OCI-LY3 (cell line): ENCODE measurements around the gene ATG4B.

Source experiments
- H2AFZ ChIP-seq: fragments of 200-600, 300-600 bp; shearing (Covaris generic); 2 replicates; pipeline ENCODE4 v1.6.0; 2014; ENCODE audit warnings: antibody characterized with exemption, low read depth, low read length
- H3K27ac ChIP-seq: fragments of 200-600, 300-600 bp; sonication (generic); 2 replicates; pipeline ENCODE4 v1.5.1; 2014; ENCODE audit warnings: mild to moderate bottlenecking, low read length, moderate library complexity, mixed read lengths
- H3K27me3 ChIP-seq: fragments of 200-600, 300-600 bp; sonication (generic); 2 replicates; pipeline ENCODE4 v1.6.1; 2014; ENCODE audit warnings: low read depth, low read length, mixed read lengths
- H3K36me3 ChIP-seq: fragments of 200-600, 300-600 bp; sonication (generic); replicated peaks from 2 replicates; pipeline ENCODE3; 2014; ENCODE audit warnings: low read depth, low read length, mixed read lengths
- H3K4me1 ChIP-seq: fragments of 300-600, 200-600 bp; sonication (generic); 2 replicates; pipeline ENCODE4 v1.6.1; 2014; ENCODE audit warnings: low read length, mixed read lengths
- H3K4me2 ChIP-seq: fragments of 200-600, 300-600 bp; sonication (generic); 2 replicates; pipeline ENCODE4 v1.6.1; 2014; ENCODE audit warnings: low read length, mixed read lengths
- H3K4me3 ChIP-seq: fragments of 300-600, 200-600 bp; sonication (generic); 2 replicates; pipeline ENCODE4 v1.5.1; 2014; ENCODE audit warnings: antibody characterized with exemption, mild to moderate bottlenecking, low read length, moderate library complexity
- H3K79me2 ChIP-seq: fragments of 300-600, 200-600 bp; shearing (Covaris generic); 2 replicates; pipeline ENCODE4 v1.6.1; 2014; ENCODE audit warnings: mild to moderate bottlenecking, low read length, mixed read lengths
- H3K9ac ChIP-seq: fragments of 300-600, 200-600 bp; shearing (Covaris generic); 2 replicates; pipeline ENCODE4 v1.6.0; 2014; ENCODE audit warnings: mild to moderate bottlenecking, low read length, moderate library complexity
- H3K9me3 ChIP-seq: fragments of 200-600, 300-600 bp; shearing (Covaris generic); 2 replicates; pipeline ENCODE4 v1.6.1; 2014; ENCODE audit warnings: low read length, mixed read lengths; ENCODE audit not compliant: insufficient read depth
- H4K20me1 ChIP-seq: fragments of 200-600, 300-600 bp; sonication (generic); 2 replicates; pipeline ENCODE4 v1.6.1; 2016; ENCODE audit warnings: low read length, mixed read lengths; ENCODE audit not compliant: insufficient read depth
- CTCF ChIP-seq: fragments of 200-600, 300-600 bp; sonication (generic); IDR thresholded peaks from 2 replicates; pipeline ENCODE4 v1.5.1; 2014; ENCODE audit warnings: antibody characterized with exemption, low read length, low read depth
- EZH2phosphoT487 ChIP-seq: fragments of 200-600 bp; shearing (Covaris generic); IDR thresholded peaks from 2 replicates; pipeline ENCODE4 v1.6.1; 2018; ENCODE audit warnings: antibody characterized with exemption, mixed run types, low read depth

ATG4B gene

GRCh38 chr2:241719093-241719492, 81.6 kb downstream of the ATG4B start:
- H4K20me1 ChIP-seq = no peaks in the 10 kb centered on the region
- H3K36me3 ChIP-seq = no peaks in the 10 kb centered on the region
- no peaks in the 10 kb centered on the region for H3K9me3 ChIP-seq
- H2AFZ ChIP-seq = no peak overlapping the region
- no peak overlapping the region for H3K4me3 ChIP-seq
- no peaks in the 10 kb centered on the region for H3K79me2 ChIP-seq
- H3K27me3 ChIP-seq = no peaks in the 10 kb centered on the region
- no peak overlapping the region for H3K9ac ChIP-seq
- TF ChIP-seq CTCF (no peak), EZH2phosphoT487 (no peak)
- H3K4me2 ChIP-seq = no peak overlapping the region
- H3K4me1 ChIP-seq = no peaks in the 10 kb centered on the region
- H3K27ac ChIP-seq = no peak overlapping the region

GRCh38 chr2:241720099-241720498, 82.6 kb downstream of the ATG4B start:
- no peaks in the 10 kb centered on the region for H3K79me2 ChIP-seq
- H3K9ac ChIP-seq = no peak overlapping the region
- H3K4me3 ChIP-seq = no peak overlapping the region
- no peak overlapping the region for H3K27ac ChIP-seq
- H4K20me1 ChIP-seq = no peaks in the 10 kb centered on the region
- TF ChIP-seq CTCF = no peak
- no peak for TF ChIP-seq EZH2phosphoT487
- H3K27me3 ChIP-seq = no peaks in the 10 kb centered on the region
- H3K4me1 ChIP-seq = peaks cover 3% of the 10 kb centered on the region; the same call in 1 of the 2 replicates
- no peaks in the 10 kb centered on the region for H3K9me3 ChIP-seq
- H2AFZ ChIP-seq = no peak overlapping the region
- H3K4me2 ChIP-seq = no peak overlapping the region
- peaks cover 4% of the 10 kb centered on the region for H3K36me3 ChIP-seq

- no peaks in the 10 kb centered on the region for H3K27me3 ChIP-seq
- peaks cover 5% of the 10 kb centered on the region for H3K36me3 ChIP-seq
- no peak overlapping the region for H3K4me3 ChIP-seq
- H3K79me2 ChIP-seq = no peaks in the 10 kb centered on the region
- H3K9me3 ChIP-seq = no peaks in the 10 kb centered on the region
- no peak for TF ChIP-seq CTCF
- no peak for TF ChIP-seq EZH2phosphoT487
- no peak overlapping the region for H3K9ac ChIP-seq
- no peaks in the 10 kb centered on the region for H4K20me1 ChIP-seq
- no peak overlapping the region for H3K27ac ChIP-seq
- no peak overlapping the region for H3K4me2 ChIP-seq
- H2AFZ ChIP-seq = no peak overlapping the region
- peaks cover 3% of the 10 kb centered on the region; the same call in 1 of the 2 replicates for H3K4me1 ChIP-seq
Measured at GRCh38 chr2:241720560-241720959, 83.1 kb downstream of the ATG4B start.

GRCh38 chr2:241721852-241722251, 84.4 kb downstream of the ATG4B start:
- Histone ChIP-seq H3K9me3 (no peaks in the 10 kb centered on the region), H3K36me3 (peaks cover 5% of the 10 kb centered on the region), H3K4me1 (peaks cover 13% of the 10 kb centered on the region; the same call in 1 of the 2 replicates), H3K9ac (no peak overlapping the region), H3K27ac (no peak overlapping the region), H3K27me3 (no peaks in the 10 kb centered on the region), H3K4me2 (no peak overlapping the region), H4K20me1 (no peaks in the 10 kb centered on the region), H2AFZ (no peak overlapping the region), H3K79me2 (no peaks in the 10 kb centered on the region), H3K4me3 (no peak overlapping the region)
- TF ChIP-seq EZH2phosphoT487 = no peak
- no peak for TF ChIP-seq CTCF
